Inferior parietal cortex (tissue), 1 donor: ENCODE measurements around the gene SMOC1.

Source experiments
- DNase-seq: peaks from one replicate; pipeline ENCODE4 v3.0.0-alpha.2; 2016; ENCODE audit errors: extremely low spot score

Gene SMOC1

GRCh38 chr14:69980457-69981425 lies 101.5 kb downstream of the SMOC1 start:
- DNase-seq = peak; percentile 71

- no peak for DNase-seq
Observed at GRCh38 chr14:69982220-69982839, 103.1 kb downstream of the SMOC1 start.

- DNase-seq = no peak
Observed at GRCh38 chr14:69982886-69983285, 103.7 kb downstream of the SMOC1 start.

- DNase-seq = no peak
Observed at GRCh38 chr14:69983317-69983716, 104.1 kb downstream of the SMOC1 start.

- no peak for DNase-seq
Observed at GRCh38 chr14:69985463-69985862, 106.2 kb downstream of the SMOC1 start.

- DNase-seq = no peak
Observed at GRCh38 chr14:69986336-69986735, 107.1 kb downstream of the SMOC1 start.

GRCh38 chr14:69987406-69988121 lies 108.3 kb downstream of the SMOC1 start:
- no peak for DNase-seq

GRCh38 chr14:69988979-69989378 lies 109.8 kb downstream of the SMOC1 start:
- no peak for DNase-seq

GRCh38 chr14:69989622-69990021 lies 110.4 kb downstream of the SMOC1 start:
- DNase-seq = no peak

GRCh38 chr14:69990323-69990722 lies 111.1 kb downstream of the SMOC1 start:
- no peak for DNase-seq

GRCh38 chr14:69991422-69991821 lies 112.2 kb downstream of the SMOC1 start:
- DNase-seq = no peak

GRCh38 chr14:69992564-69992963 lies 113.3 kb downstream of the SMOC1 start:
- no peak for DNase-seq

- DNase-seq = no peak
Observed at GRCh38 chr14:69993326-69993725, 114.1 kb downstream of the SMOC1 start.

- DNase-seq = no peak
Observed at GRCh38 chr14:69994002-69994401, 114.8 kb downstream of the SMOC1 start.

- no peak for DNase-seq
Observed at GRCh38 chr14:69996216-69996615, 117.0 kb downstream of the SMOC1 start.

GRCh38 chr14:69997849-69998248 lies 118.6 kb downstream of the SMOC1 start:
- no peak for DNase-seq

GRCh38 chr14:69999261-69999674 lies 120.1 kb downstream of the SMOC1 start:
- no peak for DNase-seq

- no peak for DNase-seq
Observed at GRCh38 chr14:70000601-70001000, 121.4 kb downstream of the SMOC1 start.

- no peak for DNase-seq
Observed at GRCh38 chr14:70002589-70003346, 123.6 kb downstream of the SMOC1 start.

GRCh38 chr14:70004791-70005190 lies 125.6 kb downstream of the SMOC1 start:
- no peak for DNase-seq

- DNase-seq = no peak
Observed at GRCh38 chr14:70005281-70005805, 126.1 kb downstream of the SMOC1 start.
